Endothelial cell of umbilical vein (primary cell): ENCODE data around the gene PCARE. TPM values are rescaled to one million over a fixed set of nuclear protein-coding genes. Genes with fewer than 3 reads are reported as not detected.
"Not testable (repeated sequence)": the region's sequence is repeated elsewhere in the genome, so short reads cannot be mapped to it uniquely, and the experiment has no call there.

Source experiments
- BruUV-seq: library from RNA; stranded (reverse); fragments of 400-500 nt; replicated peaks from 2 replicates; lab custom pipeline; 2021; lab: Mats Ljungman, UMichigan
- CTCF ChIA-PET: fragments of 300-600, 350-600 bp; sonication (Branson Sonifier 250); formaldehyde crosslinking; loops from one replicate; lab custom pipeline; 2021; ENCODE audit warnings: antibody characterized with exemption, inconsistent platforms; lab: Charles Lee
- POLR2A ChIA-PET: fragments of 300-600, 350-600 bp; sonication (Branson Sonifier 250); formaldehyde crosslinking; loops from one replicate; lab custom pipeline; 2021; ENCODE audit warnings: antibody characterized with exemption, inconsistent platforms; lab: Charles Lee
- DNase-seq: peaks from one replicate; pipeline ENCODE4 v3.0.0-alpha.2; 2011; ENCODE audit warnings: low read depth, low spot score
- FAIRE-seq: peaks from 2 replicates; lab custom pipeline; 2011; peaks lifted over from hg19 to GRCh38; lab: Jason Lieb, UNC
- H2AFZ ChIP-seq: 2 replicates; pipeline ENCODE4 v1.6.0; 2012; ENCODE audit warnings: low read depth, low read length, control low read depth, inconsistent platforms
- H3K27ac ChIP-seq: 2 replicates; pipeline ENCODE4 v1.5.1; 2011; ENCODE audit warnings: low read depth, mild to moderate bottlenecking, control low read depth, low read length, moderate library complexity; ENCODE audit not compliant: insufficient read depth
- H3K27me3 ChIP-seq, 2 experiments: 2 replicates each; pipeline versions ENCODE4 v1.6.0 to v1.6.1; 2011; ENCODE audit warnings: low read length in 2 of 2, mixed read lengths in 1 of 2; ENCODE audit not compliant: control insufficient read depth in 2 of 2, insufficient read depth in 2 of 2
- H3K36me3 ChIP-seq, 2 experiments: 2 replicates in 1 of 2; 3 replicates in 1 of 2; pipeline ENCODE4 v1.5.1; 2011; ENCODE audit warnings: low read length in 2 of 2, mild to moderate bottlenecking in 1 of 2, moderate library complexity in 1 of 2; ENCODE audit not compliant: control insufficient read depth in 2 of 2, insufficient read depth in 2 of 2; ENCODE audit errors: extremely low read depth in 1 of 2
- H3K4me1 ChIP-seq: 3 replicates; pipeline ENCODE4 v1.5.1; 2011; ENCODE audit warnings: mild to moderate bottlenecking, low read length; ENCODE audit not compliant: control insufficient read depth, insufficient read depth; ENCODE audit errors: extremely low read depth
- H3K4me2 ChIP-seq: 2 replicates; pipeline ENCODE4 v1.6.1; 2011; ENCODE audit warnings: low read length, control low read depth, mixed read lengths; ENCODE audit not compliant: insufficient read depth
- H3K4me3 ChIP-seq, 3 experiments: fragments of 200-600 bp in 1 of 3; sonication (generic), shearing (Covaris generic) in 1 of 3; replicated peaks in 1 of 3; 2 replicates each; pipeline ENCODE4 v1.5.1; 2011 to 2016; ENCODE audit warnings: control low read depth in 3 of 3, low read length in 3 of 3, mild to moderate bottlenecking in 2 of 3, inconsistent platforms in 1 of 3, low read depth in 1 of 3, moderate library complexity in 1 of 3; ENCODE audit not compliant: insufficient read depth in 1 of 3
- H3K79me2 ChIP-seq: 2 replicates; pipeline ENCODE4 v1.6.0; 2012; ENCODE audit warnings: low read length, inconsistent platforms; ENCODE audit not compliant: control insufficient read depth, insufficient read depth
- H3K9ac ChIP-seq: replicated peaks from 2 replicates; pipeline ENCODE3; 2011; ENCODE audit warnings: low read length, control low read depth; ENCODE audit not compliant: insufficient read depth; ENCODE audit errors: extremely low read depth
- H3K9me1 ChIP-seq: replicated peaks from 3 replicates; pipeline ENCODE4 v1.6.0; 2011; ENCODE audit warnings: mild to moderate bottlenecking, low read length; ENCODE audit not compliant: control insufficient read depth, insufficient read depth; ENCODE audit errors: extremely low read depth
- H3K9me3 ChIP-seq: replicated peaks from 2 replicates; pipeline ENCODE4 v1.5.1; 2012; ENCODE audit warnings: low read length, inconsistent platforms; ENCODE audit not compliant: control insufficient read depth, insufficient read depth
- H4K20me1 ChIP-seq: replicated peaks from 2 replicates; pipeline ENCODE3; 2011; ENCODE audit warnings: mild to moderate bottlenecking, low read length; ENCODE audit not compliant: control insufficient read depth, insufficient read depth; ENCODE audit errors: extremely low read depth
- CTCF ChIP-seq, 2 donors: IDR thresholded peaks; 1 replicate in 1 of 2; 2 replicates in 1 of 2; pipeline ENCODE4 v1.5.1; 2011; ENCODE audit warnings: low read length in 2 of 2, mild to moderate bottlenecking in 2 of 2, moderate library complexity in 2 of 2, control low read depth in 1 of 2, inconsistent platforms in 1 of 2, low read depth in 1 of 2; ENCODE audit not compliant: insufficient read depth in 1 of 2; ENCODE audit errors: extremely low read depth in 1 of 2
- EZH2 ChIP-seq: IDR thresholded peaks from 2 replicates; pipeline ENCODE4 v1.6.1; 2012; ENCODE audit warnings: borderline replicate concordance, low read depth, mild to moderate bottlenecking, moderate library complexity, low read length, inconsistent platforms; ENCODE audit not compliant: severe bottlenecking
- FOS ChIP-seq: IDR thresholded peaks from 2 replicates; pipeline ENCODE4 v1.6.1; 2011; ENCODE audit warnings: mild to moderate bottlenecking, low read length, moderate library complexity, borderline replicate concordance; ENCODE audit not compliant: insufficient read depth
- GATA2 ChIP-seq: IDR thresholded peaks from 2 replicates; pipeline ENCODE4 v1.7.0; 2011; ENCODE audit warnings: low read depth, mild to moderate bottlenecking, moderate library complexity, mixed read lengths, low read length; ENCODE audit not compliant: insufficient read length, insufficient read depth
- JUN ChIP-seq: IDR thresholded peaks from 2 replicates; pipeline ENCODE4 v1.6.1; 2011; ENCODE audit warnings: borderline replicate concordance, low read depth; ENCODE audit not compliant: insufficient read length, insufficient read depth
- MAX ChIP-seq: IDR thresholded peaks from 2 replicates; pipeline ENCODE4 v1.6.1; 2011; ENCODE audit not compliant: insufficient read depth, insufficient read length
- POLR2A ChIP-seq: IDR thresholded peaks from 2 replicates; pipeline ENCODE4 v1.6.1; 2012; ENCODE audit warnings: low read depth, mild to moderate bottlenecking, control low read depth, low read length
- POLR2AphosphoS5 ChIP-seq: IDR thresholded peaks from 2 replicates; pipeline ENCODE4 v1.6.1; 2012; ENCODE audit warnings: low read depth, mild to moderate bottlenecking, control low read depth, low read length, moderate library complexity; ENCODE audit not compliant: insufficient read depth
- dilution Hi-C: fragments of 300-500 bp; cut with MboI; formaldehyde crosslinking; loops from one replicate; pipeline ENCODE4 v1.15.0; 2019; ENCODE audit warnings: low sequenced_read_pairs; ENCODE audit not compliant: extremely low pct_ligation_motif_present
- intact Hi-C: fragments of 100-400 bp; cut with micrococcal nuclease; formaldehyde crosslinking; loops from one replicate; pipeline ENCODE4 v1.10.0; 2022
- polyA plus RNA-seq, 4 experiments: library from polyadenylated mRNA; depleted of rRNA in 3 of 4; stranded (reverse) in 3 of 4; unstranded in 1 of 4; fragments of >200 nt; gene quantifications; 2 replicates each; pipeline versions ENCODE4 v1.2.1 to v1.2.3, GENCODE V29; 2011 to 2012; ENCODE audit warnings: missing spikeins in 1 of 4
- total RNA-seq: library from RNA; stranded (reverse); gene quantifications from 2 replicates; pipeline ENCODE4 v1.2.3, GENCODE V29; 2021

PCARE gene
- total and polyA plus RNA-seq, 2 donors (not counting 3 experiments of a cell fraction or from before 2014, with no cell fraction given): not detected

GRCh38 chr2:29107547-29107946 lies 33.2 kb upstream of the PCARE start:
- H4K20me1 ChIP-seq, H3K4me1 ChIP-seq, H3K4me3 ChIP-seq, FAIRE-seq, H3K79me2 ChIP-seq, H3K9me1 ChIP-seq, H3K27ac ChIP-seq, H3K27me3 ChIP-seq, intact Hi-C loops, H3K4me2 ChIP-seq, dilution Hi-C loops, H3K9ac ChIP-seq, BruUV-seq, H3K36me3 ChIP-seq, DNase-seq, H2AFZ ChIP-seq, H3K9me3 ChIP-seq: not testable (repeated sequence)
- CTCF ChIA-PET: interaction anchor here (1.0 to 1.7 kb wide), 2 partner anchors 12 to 23 kb away, joined by 3 to 6 read pairs; no protein-coding TSS in a partner anchor
- POLR2A ChIA-PET: interaction anchor here (0.6 kb wide), 1 partner anchor 1312 kb away, joined by 3 read pairs; no protein-coding TSS in a partner anchor

GRCh38 chr2:29106980-29107388 lies 32.7 kb upstream of the PCARE start:
- H3K36me3 ChIP-seq: no peaks in the 10 kb centered on the region
- H3K4me2 ChIP-seq: no peak overlapping the region
- no peaks in the 10 kb centered on the region for H3K9me1 ChIP-seq
- FAIRE-seq (no peak), DNase-seq (no peak)
- no peaks in the 10 kb centered on the region for H3K79me2 ChIP-seq
- no peak overlapping the region for H3K27ac ChIP-seq
- dilution Hi-C loops: no loop called here
- intact Hi-C loops: no loop called here
- BruUV-seq: no TSS peak
- no peaks in the 10 kb centered on the region for H3K4me1 ChIP-seq
- CTCF ChIA-PET: interaction anchor here (0.7 to 2.5 kb wide), 2 partner anchors 10 to 185 kb away, joined by 3 to 7 read pairs; no protein-coding TSS in a partner anchor
- H3K9me3 ChIP-seq: no peaks in the 10 kb centered on the region
- TF ChIP-seq CTCF (IDR thresholded peaks at IDR 0.05; ENCODE audit: extremely low read depth in 1 of 2, insufficient read depth in 1 of 2, low read depth in 1 of 2, low read length in 2 of 2) (no peak), EZH2 (no peak), FOS (no peak), POLR2AphosphoS5 (no peak), MAX (no peak), GATA2 (no peak), JUN (no peak), POLR2A (no peak)
- H3K9ac ChIP-seq: no peak overlapping the region
- no peaks in the 10 kb centered on the region for H4K20me1 ChIP-seq
- no peak overlapping the region for H2AFZ ChIP-seq
- POLR2A ChIA-PET: interaction anchor here (0.6 kb wide), 1 partner anchor 1313 kb away, joined by 3 read pairs; no protein-coding TSS in a partner anchor
- no peaks in the 10 kb centered on the region for H3K27me3 ChIP-seq
- no peak overlapping the region for H3K4me3 ChIP-seq
